BLaER1 treated with 17β-estradiol and CSF1 and Interleukin-3, amounts not matched to agents 10 nM and 100 nM (cell line): Measurements from ENCODE around the gene MGRN1.
A peak's percentile ranks its signal among the peaks of the same experiment; 100 is the strongest.

Experiments used
- H3K27ac ChIP-seq, 11 experiments: shearing (Covaris generic); formaldehyde crosslinking; 2 replicates each; pipeline ENCODE4 v1.8.1; 2022
- H3K27me3 ChIP-seq, 11 experiments: shearing (Covaris generic); formaldehyde crosslinking; 2 replicates each; pipeline ENCODE4 v1.8.1; 2022
- H3K36me3 ChIP-seq, 11 experiments: shearing (Covaris generic); formaldehyde crosslinking; 2 replicates each; pipeline ENCODE4 v1.8.1; 2022
- H3K4me1 ChIP-seq, 10 experiments: shearing (Covaris generic); formaldehyde crosslinking; 2 replicates each; pipeline ENCODE4 v1.8.1; 2022
- H3K4me2 ChIP-seq, 11 experiments: shearing (Covaris generic); formaldehyde crosslinking; 2 replicates each; pipeline ENCODE4 v1.8.1; 2022
- H3K4me3 ChIP-seq, 10 experiments: shearing (Covaris generic); formaldehyde crosslinking; 2 replicates each; pipeline ENCODE4 v1.8.1; 2022
- H3K9ac ChIP-seq, 11 experiments: shearing (Covaris generic); formaldehyde crosslinking; 2 replicates each; pipeline ENCODE4 v1.8.1; 2022
- H3K9me3 ChIP-seq, 11 experiments: shearing (Covaris generic); formaldehyde crosslinking; replicated peaks in 1 of 11; 2 replicates each; pipeline ENCODE4 v1.8.1; 2022
- H4K20me1 ChIP-seq, 11 experiments: shearing (Covaris generic); formaldehyde crosslinking; 2 replicates each; pipeline ENCODE4 v1.8.1; 2022
- Cebpa-rat ChIP-seq, 11 experiments: shearing (Covaris generic); IDR thresholded peaks; 2 replicates each; pipeline ENCODE4 v1.8.1; 2022

The MGRN1 gene

GRCh38 chr16:4689091-4689671 is 64.6 kb downstream of the MGRN1 start:
- Histone ChIP-seq H3K36me3 (peaks cover 32 to 62% (median 46%) of the 10 kb centered on the region in 11 experiments), H3K9ac (peak overlapping the region in 10 of 11 experiments; percentile 29 to 81 (median 68); a peak in 18 of 22 replicates), H3K4me3 (peak overlapping the region in 6 of 10 experiments; percentile 17 to 52 (median 46); a peak in 9 of 20 replicates), H3K4me1 (peaks cover 57 to 88% (median 83%) of the 10 kb centered on the region in 10 experiments), H3K4me2 (peak overlapping the region; percentile 82 to 100 (median 97)), H3K9me3 (no peaks in the 10 kb centered on the region), H3K27ac (peak overlapping the region in 9 of 11 experiments; percentile 4 to 91 (median 79); a peak in 17 of 22 replicates), H4K20me1 (peaks cover 0 to 89% (median 47%) of the 10 kb centered on the region in 11 experiments; a peak in 17 of 22 replicates), H3K27me3 (no peaks in the 10 kb centered on the region)
- no peak for TF ChIP-seq Cebpa-rat (IDR thresholded peaks at IDR 0.05)

GRCh38 chr16:4689864-4690704 is 65.5 kb downstream of the MGRN1 start:
- TF ChIP-seq Cebpa-rat (IDR thresholded peaks at IDR 0.05) = no peak
- Histone ChIP-seq H3K27ac (peak overlapping the region in 8 of 11 experiments; percentile 65 to 91 (median 80); a peak in 17 of 22 replicates), H3K9ac (peak overlapping the region in 9 of 11 experiments; percentile 43 to 81 (median 70); a peak in 18 of 22 replicates), H3K4me3 (peak overlapping the region in 7 of 10 experiments; percentile 24 to 56 (median 45); a peak in 11 of 20 replicates), H3K36me3 (peaks cover 26 to 57% (median 39%) of the 10 kb centered on the region in 11 experiments), H3K27me3 (no peaks in the 10 kb centered on the region), H3K4me2 (peak overlapping the region; percentile 82 to 100 (median 97)), H3K4me1 (peaks cover 62 to 86% (median 82%) of the 10 kb centered on the region in 10 experiments), H4K20me1 (peaks cover 6 to 86% (median 48%) of the 10 kb centered on the region in 11 experiments), H3K9me3 (no peaks in the 10 kb centered on the region)

- H3K4me1 ChIP-seq = peaks cover 69 to 87% (median 86%) of the 10 kb centered on the region in 10 experiments
These were observed 66.5 kb downstream of the MGRN1 start for GRCh38 chr16:4690946-4691665.

GRCh38 chr16:4691666-4692412 is 67.2 kb downstream of the MGRN1 start:
- Histone ChIP-seq H3K27me3 (no peaks in the 10 kb centered on the region), H3K9me3 (no peaks in the 10 kb centered on the region), H3K27ac (peak overlapping the region in 9 of 11 experiments; percentile 46 to 93 (median 82); a peak in 18 of 22 replicates), H3K36me3 (peaks cover 26 to 57% (median 39%) of the 10 kb centered on the region in 11 experiments), H3K4me1 (peaks cover 69 to 85% (median 80%) of the 10 kb centered on the region in 10 experiments), H3K9ac (peak overlapping the region; percentile 20 to 93 (median 88); a peak in 20 of 22 replicates), H4K20me1 (peaks cover 23 to 86% (median 49%) of the 10 kb centered on the region in 11 experiments), H3K4me3 (peak overlapping the region in 5 of 10 experiments; percentile 31 to 99 (median 86); a peak in 6 of 20 replicates), H3K4me2 (peak overlapping the region; percentile 90 to 100 (median 97))
- no peak for TF ChIP-seq Cebpa-rat (IDR thresholded peaks at IDR 0.05)

More at GRCh38 chr16:4690946-4691665, 66.5 kb downstream of the MGRN1 start:
- Histone ChIP-seq H3K9ac (peak overlapping the region; percentile 21 to 93 (median 88); a peak in 20 of 22 replicates), H3K36me3 (peaks cover 26 to 57% (median 39%) of the 10 kb centered on the region in 11 experiments), H3K27ac (peak overlapping the region in 9 of 11 experiments; percentile 46 to 93 (median 82); a peak in 18 of 22 replicates), H4K20me1 (peaks cover 16 to 86% (median 54%) of the 10 kb centered on the region in 11 experiments), H3K4me2 (peak overlapping the region; percentile 90 to 100 (median 97)), H3K27me3 (no peaks in the 10 kb centered on the region), H3K9me3 (no peaks in the 10 kb centered on the region), H3K4me3 (peak overlapping the region in 7 of 10 experiments; percentile 10 to 98 (median 31); a peak in 8 of 20 replicates)
- TF ChIP-seq Cebpa-rat (IDR thresholded peaks at IDR 0.05) = 0 out of 22 replicates have a peak, but pooled peaks of 2 of the 11 experiments have one; percentile 14 to 33

GRCh38 chr16:4692460-4693295 is 68.1 kb downstream of the MGRN1 start:
- Histone ChIP-seq H4K20me1 (peaks cover 31 to 86% (median 45%) of the 10 kb centered on the region in 11 experiments), H3K36me3 (peaks cover 29 to 57% (median 41%) of the 10 kb centered on the region in 11 experiments), H3K4me3 (peak overlapping the region; percentile 83 to 99 (median 94)), H3K9me3 (no peaks in the 10 kb centered on the region), H3K4me2 (peak overlapping the region; percentile 90 to 100 (median 97)), H3K27me3 (no peaks in the 10 kb centered on the region), H3K9ac (peak overlapping the region; percentile 34 to 93 (median 88); a peak in 21 of 22 replicates), H3K27ac (peak overlapping the region in 9 of 11 experiments; percentile 24 to 93 (median 82); a peak in 19 of 22 replicates), H3K4me1 (peaks cover 63 to 77% (median 71%) of the 10 kb centered on the region in 10 experiments)
- TF ChIP-seq Cebpa-rat (IDR thresholded peaks at IDR 0.05) = no peak

- Histone ChIP-seq H3K4me2 (peak within 1 kb of the TSS; percentile 90 to 100 (median 97)), H3K9me3 (no peaks in the 10 kb centered on the region), H3K4me1 (peaks cover 55 to 70% (median 64%) of the 10 kb centered on the region in 10 experiments), H3K36me3 (peaks cover 36 to 57% (median 41%) of the 10 kb centered on the region in 11 experiments), H3K4me3 (peak within 1 kb of the TSS; percentile 83 to 99 (median 94)), H4K20me1 (peaks cover 33 to 85% (median 50%) of the 10 kb centered on the region in 11 experiments), H3K9ac (peak within 1 kb of the TSS; percentile 86 to 93 (median 88)), H3K27ac (peak within 1 kb of the TSS; percentile 43 to 93 (median 84); a peak in 21 of 22 replicates), H3K27me3 (no peaks in the 10 kb centered on the region)
- TF ChIP-seq Cebpa-rat (IDR thresholded peaks at IDR 0.05) = no peak
These were observed 68.8 kb downstream of the MGRN1 start, which contains the start of gene NUDT16L1 for GRCh38 chr16:4693296-4693955. Gene NUDT16L1, plus strand, starts transcription at chr16:4693562. Its CDS starts 165 bp downstream, at chr16:4693727.
